GM12874 (cell line): ENCODE data around the gene MYLK3.

Experiments used
- TF ChIP-seq, protein P1 (sequence below): IDR thresholded peaks from 2 replicates; pipeline ENCODE4 v1.5.1; 2011; ENCODE audit warnings: low read depth, mild to moderate bottlenecking, control low read depth, low read length, moderate library complexity; ENCODE audit not compliant: insufficient read depth

Gene MYLK3

DNA sequence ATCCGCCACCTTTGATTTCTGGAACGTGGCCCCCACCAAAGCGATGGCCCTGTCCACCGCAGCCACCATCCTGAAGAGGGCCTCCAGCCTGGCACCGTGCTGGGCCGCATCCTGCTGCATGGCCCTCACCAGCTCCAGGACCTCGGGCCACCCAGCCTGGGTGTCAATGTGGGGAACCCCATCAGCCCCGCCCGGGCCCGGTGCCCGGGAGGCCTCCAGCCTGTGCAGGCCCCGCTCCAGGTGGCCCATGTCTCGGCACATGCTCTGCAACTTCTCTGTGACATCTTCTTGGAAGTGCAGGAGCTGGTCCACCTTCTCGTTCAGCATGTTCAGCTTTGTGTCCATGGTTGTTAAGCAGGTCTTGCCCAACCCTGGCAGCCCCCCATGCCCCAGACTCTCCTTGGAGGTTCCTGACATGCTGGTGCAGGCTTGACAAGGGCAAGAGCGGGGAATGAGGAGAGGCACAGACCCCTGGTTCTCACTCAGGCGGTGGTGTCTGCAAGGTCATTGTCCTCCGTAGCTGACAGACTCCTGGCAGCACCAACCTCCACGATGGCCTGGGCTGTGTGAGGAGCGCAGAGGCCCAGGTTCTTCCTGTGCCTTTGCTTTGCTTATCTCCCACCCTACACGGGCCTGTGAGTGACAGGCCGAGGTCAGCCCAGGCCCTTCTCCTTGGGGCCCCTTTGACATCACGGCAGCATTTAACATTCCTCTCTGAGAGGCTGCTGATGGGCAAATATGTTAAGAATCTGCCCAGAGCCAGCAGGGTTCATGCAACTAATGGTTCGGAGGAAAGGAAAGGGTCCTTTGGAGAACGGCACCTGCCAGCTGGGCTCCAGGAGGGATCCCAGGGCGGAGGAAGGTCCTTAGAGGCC is at the start of gene MYLK3:
MYLK3 (minus strand) TSS at position 568 of the 875 bp plus-strand sequence; CDS start at position 417, 151 bp downstream.
- TF ChIP-seq, protein P1, sequence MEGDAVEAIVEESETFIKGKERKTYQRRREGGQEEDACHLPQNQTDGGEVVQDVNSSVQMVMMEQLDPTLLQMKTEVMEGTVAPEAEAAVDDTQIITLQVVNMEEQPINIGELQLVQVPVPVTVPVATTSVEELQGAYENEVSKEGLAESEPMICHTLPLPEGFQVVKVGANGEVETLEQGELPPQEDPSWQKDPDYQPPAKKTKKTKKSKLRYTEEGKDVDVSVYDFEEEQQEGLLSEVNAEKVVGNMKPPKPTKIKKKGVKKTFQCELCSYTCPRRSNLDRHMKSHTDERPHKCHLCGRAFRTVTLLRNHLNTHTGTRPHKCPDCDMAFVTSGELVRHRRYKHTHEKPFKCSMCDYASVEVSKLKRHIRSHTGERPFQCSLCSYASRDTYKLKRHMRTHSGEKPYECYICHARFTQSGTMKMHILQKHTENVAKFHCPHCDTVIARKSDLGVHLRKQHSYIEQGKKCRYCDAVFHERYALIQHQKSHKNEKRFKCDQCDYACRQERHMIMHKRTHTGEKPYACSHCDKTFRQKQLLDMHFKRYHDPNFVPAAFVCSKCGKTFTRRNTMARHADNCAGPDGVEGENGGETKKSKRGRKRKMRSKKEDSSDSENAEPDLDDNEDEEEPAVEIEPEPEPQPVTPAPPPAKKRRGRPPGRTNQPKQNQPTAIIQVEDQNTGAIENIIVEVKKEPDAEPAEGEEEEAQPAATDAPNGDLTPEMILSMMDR, result no peak

DNA sequence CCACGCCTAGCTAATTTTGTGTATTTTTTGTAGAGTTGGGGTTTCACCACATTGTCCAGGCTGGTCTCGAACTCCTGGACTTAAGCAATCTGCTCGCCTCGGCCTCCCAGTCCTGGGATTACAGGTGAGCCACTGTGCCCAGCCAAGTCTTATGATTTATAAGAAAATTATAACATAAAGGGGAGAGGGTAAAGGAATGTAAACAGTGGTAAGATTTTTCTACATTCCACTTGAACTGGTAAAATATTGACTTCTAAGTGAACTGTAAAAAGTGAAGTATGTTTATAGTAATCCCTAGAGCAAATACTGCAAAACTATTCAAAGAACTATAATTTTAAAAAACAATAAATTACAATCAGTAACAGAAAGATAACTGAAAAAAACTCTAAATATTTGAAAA is 49.4 kb upstream of the MYLK3 start:
- TF ChIP-seq, protein P1, result no peak

DNA sequence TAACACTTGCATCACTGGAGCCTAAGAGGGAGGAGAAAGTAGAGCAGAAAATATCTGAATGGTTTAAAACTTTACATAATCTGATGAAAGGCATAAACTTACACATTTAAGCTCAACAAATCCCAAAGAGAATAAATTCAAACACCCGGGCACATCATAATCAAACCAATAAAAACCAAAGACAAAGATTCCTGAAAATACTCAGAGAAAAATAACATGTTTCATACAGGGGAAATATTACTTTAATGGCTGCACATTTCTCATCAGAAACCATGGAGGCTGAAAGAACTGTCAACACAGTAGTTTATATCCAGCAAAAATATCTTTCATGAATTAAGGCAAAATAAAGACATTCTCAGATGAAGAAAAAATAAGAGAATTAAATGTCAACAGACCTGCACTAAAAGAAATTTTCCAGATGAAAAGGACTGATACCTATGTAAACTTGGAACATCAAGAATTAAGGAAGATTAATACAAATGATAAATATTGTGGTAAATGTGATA is 48.7 kb upstream of the MYLK3 start:
- TF ChIP-seq, protein P1, result no peak

DNA sequence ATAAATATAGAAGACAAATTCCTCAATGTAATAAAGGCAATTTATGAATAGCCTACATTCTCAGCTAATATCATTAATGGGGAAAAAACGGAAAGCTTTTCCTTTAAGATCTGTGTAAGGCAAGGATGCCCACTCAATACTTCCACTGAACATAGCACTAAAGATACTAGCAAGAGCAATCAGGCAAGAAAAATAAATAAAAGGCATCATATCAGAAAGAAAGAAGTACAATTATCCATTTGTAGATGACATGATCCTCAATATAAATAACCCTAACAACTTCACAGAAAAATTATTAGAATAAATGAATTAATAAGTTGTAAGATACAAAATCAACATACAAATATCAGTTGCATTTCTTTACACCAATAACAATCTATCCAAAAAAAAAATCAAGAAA is 45.7 kb upstream of the MYLK3 start:
- TF ChIP-seq, protein P1, result no peak

DNA sequence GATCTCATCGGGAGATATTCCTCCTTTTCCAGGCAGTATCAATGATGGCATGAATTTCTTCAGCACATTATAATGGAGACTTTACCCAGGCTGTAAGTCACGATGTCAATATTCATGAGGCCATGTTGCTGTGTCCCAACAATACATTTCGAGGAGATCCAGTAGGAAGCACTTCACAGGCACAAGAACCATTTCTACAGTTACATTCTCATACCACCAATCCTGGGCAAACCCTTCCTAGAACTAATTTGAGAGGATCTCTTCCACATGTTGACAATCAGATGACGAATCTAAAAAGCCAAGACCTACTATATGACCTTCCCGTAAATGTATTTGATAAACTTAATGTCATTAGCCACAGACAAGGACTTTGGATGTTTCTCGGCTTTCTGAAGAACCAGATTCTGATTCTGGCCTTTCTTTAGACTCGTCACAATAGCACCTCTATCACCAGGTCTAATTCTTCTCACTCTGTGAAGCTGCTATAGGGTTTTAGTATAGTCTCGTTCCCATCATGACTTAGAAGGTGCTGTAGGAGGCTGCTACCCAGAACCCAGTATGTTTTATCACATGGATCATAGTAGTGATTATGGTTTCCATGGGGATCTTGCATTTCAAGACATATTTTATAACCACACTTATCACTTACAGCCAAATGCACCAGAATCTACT is 42.6 kb upstream of the MYLK3 start:
- TF ChIP-seq, protein P1, result no peak

DNA sequence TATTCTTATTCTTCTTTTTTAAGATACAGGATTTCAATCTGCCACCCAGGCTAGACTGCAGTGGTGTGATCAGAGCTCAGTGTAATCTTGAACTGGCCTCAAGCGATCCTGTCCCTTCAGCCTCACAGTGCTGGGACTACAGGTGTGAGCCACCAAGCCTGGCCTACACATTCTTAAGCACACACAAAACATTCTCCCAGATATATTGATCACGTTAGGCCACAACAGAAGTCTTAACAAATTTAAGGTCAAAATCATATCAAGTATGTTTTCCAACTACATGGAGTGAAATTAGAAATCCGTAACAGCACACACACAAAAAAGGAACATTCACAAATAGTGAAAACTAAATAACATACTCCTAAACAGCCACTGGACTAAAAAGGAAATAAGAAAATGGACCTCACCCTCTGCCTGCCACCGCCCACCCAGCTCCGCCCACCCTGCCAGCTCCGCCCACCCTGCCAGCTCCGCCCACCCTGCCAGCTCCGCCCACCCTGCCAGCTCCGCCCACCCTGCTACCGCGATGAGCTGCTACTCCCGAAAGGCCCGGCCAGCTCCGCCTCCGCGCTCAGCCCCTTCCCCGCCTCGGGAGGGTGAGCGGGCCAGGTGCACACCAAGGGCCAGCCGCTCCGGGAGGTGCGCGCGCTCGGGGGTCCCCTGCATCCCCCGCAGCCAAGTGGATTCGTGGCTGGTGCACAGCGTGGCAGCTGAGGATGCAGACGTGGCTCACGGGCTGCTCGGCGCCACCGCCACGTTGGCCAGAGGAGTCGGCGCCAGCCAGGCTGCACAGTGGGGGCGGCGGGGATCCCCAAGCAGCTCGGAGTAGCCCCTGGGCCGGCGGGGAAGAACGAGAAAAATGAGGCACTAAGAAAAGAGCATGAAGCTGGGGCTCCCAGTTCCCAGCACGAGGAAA is 41.6 kb upstream of the MYLK3 start:
- TF ChIP-seq, protein P1, result no peak
